H9 (cell line): Measurements from ENCODE around the gene TPPP2. TPM values are rescaled to one million over a fixed set of nuclear protein-coding genes. Genes with fewer than 3 reads are reported as not detected.

Source experiments
- DNase-seq: peaks from one replicate; pipeline ENCODE4 v3.0.0-alpha.2; 2017
- H2AFZ ChIP-seq: one replicate; pipeline ENCODE4 v1.6.1; 2013; ENCODE audit warnings: mild to moderate bottlenecking, low read length, control low read depth, moderate library complexity
- H2AK5ac ChIP-seq: 2 replicates; pipeline ENCODE4 v1.6.1; 2013; ENCODE audit warnings: low read length, control low read depth, mixed read lengths; ENCODE audit not compliant: insufficient read length
- H2BK120ac ChIP-seq: one replicate; pipeline ENCODE4 v1.6.1; 2013; ENCODE audit warnings: low read depth, mild to moderate bottlenecking, low read length, control low read depth, inconsistent platforms; ENCODE audit not compliant: poor library complexity, severe bottlenecking
- H2BK12ac ChIP-seq: 2 replicates; pipeline ENCODE4 v1.6.1; 2013; ENCODE audit warnings: low read length, control low read depth, mixed read lengths, low read depth; ENCODE audit not compliant: insufficient read length
- H2BK15ac ChIP-seq: 2 replicates; pipeline ENCODE4 v1.6.1; 2013; ENCODE audit warnings: low read depth, low read length, control low read depth
- H2BK20ac ChIP-seq: one replicate; pipeline ENCODE4 v1.6.1; 2013; ENCODE audit warnings: low read depth, mild to moderate bottlenecking, low read length, control low read depth, inconsistent platforms; ENCODE audit not compliant: poor library complexity, severe bottlenecking
- H2BK5ac ChIP-seq: 2 replicates; pipeline ENCODE4 v1.6.1; 2013; ENCODE audit warnings: low read length, control low read depth, mixed read lengths; ENCODE audit not compliant: insufficient read length
- H3K14ac ChIP-seq: 2 replicates; pipeline ENCODE4 v1.6.1; 2013; ENCODE audit warnings: low read length, control low read depth; ENCODE audit not compliant: insufficient read depth
- H3K18ac ChIP-seq: 2 replicates; pipeline ENCODE4 v1.6.1; 2013; ENCODE audit warnings: low read depth, mild to moderate bottlenecking, mixed read lengths, low read length, control low read depth; ENCODE audit not compliant: insufficient read length
- H3K23ac ChIP-seq: 2 replicates; pipeline ENCODE4 v1.6.1; 2013; ENCODE audit warnings: low read length, control low read depth, mixed read lengths, low read depth; ENCODE audit not compliant: insufficient read length
- H3K23me2 ChIP-seq: 2 replicates; pipeline ENCODE4 v1.6.1; 2013; ENCODE audit warnings: low read depth, mild to moderate bottlenecking, mixed read lengths, low read length, control low read depth; ENCODE audit not compliant: insufficient read length, poor library complexity, severe bottlenecking
- H3K27ac ChIP-seq: 2 replicates; pipeline ENCODE4 v1.5.1; 2013; ENCODE audit warnings: low read length, control low read depth, mixed read lengths, low read depth; ENCODE audit not compliant: insufficient read length
- H3K27me3 ChIP-seq: 2 replicates; pipeline ENCODE4 v1.6.1; 2013; ENCODE audit warnings: low read length, control low read depth, inconsistent platforms; ENCODE audit not compliant: insufficient read depth
- H3K4ac ChIP-seq: 2 replicates; pipeline ENCODE4 v1.6.1; 2013; ENCODE audit warnings: low read depth, mild to moderate bottlenecking, control low read depth, inconsistent platforms, low read length, moderate library complexity
- H3K4me1 ChIP-seq: 2 replicates; pipeline ENCODE4 v1.6.1; 2013; ENCODE audit warnings: low read length, control low read depth, inconsistent platforms; ENCODE audit not compliant: insufficient read depth
- H3K4me2 ChIP-seq: 2 replicates; pipeline ENCODE4 v1.6.1; 2013; ENCODE audit warnings: low read length, control low read depth, mixed read lengths; ENCODE audit not compliant: insufficient read length, insufficient read depth
- H3K56ac ChIP-seq: 2 replicates; pipeline ENCODE4 v1.6.1; 2013; ENCODE audit warnings: low read depth, mild to moderate bottlenecking, mixed read lengths, low read length, control low read depth; ENCODE audit not compliant: insufficient read length
- H3K79me1 ChIP-seq: 2 replicates; pipeline ENCODE4 v1.6.1; 2013; ENCODE audit warnings: low read depth, mild to moderate bottlenecking, moderate library complexity, low read length, control low read depth, inconsistent platforms; ENCODE audit not compliant: insufficient read depth, poor library complexity, severe bottlenecking
- H3K79me2 ChIP-seq: 2 replicates; pipeline ENCODE4 v1.6.1; 2013; ENCODE audit warnings: low read length, control low read depth, inconsistent platforms; ENCODE audit not compliant: insufficient read depth
- H3K9ac ChIP-seq: 2 replicates; pipeline ENCODE4 v1.6.1; 2013; ENCODE audit warnings: low read length, control low read depth, mixed read lengths; ENCODE audit not compliant: insufficient read length; ENCODE audit errors: extremely low read depth
- H3K9me3 ChIP-seq: one replicate; pipeline ENCODE4 v1.6.1; 2013; ENCODE audit warnings: low read depth, low read length, inconsistent platforms; ENCODE audit not compliant: control insufficient read depth
- H3T11ph ChIP-seq: one replicate; pipeline ENCODE4 v1.6.1; 2013; ENCODE audit warnings: mild to moderate bottlenecking, low read length, control low read depth, inconsistent platforms
- H4K20me1 ChIP-seq: one replicate; pipeline ENCODE4 v1.6.1; 2013; ENCODE audit not compliant: control insufficient read depth, insufficient read length, insufficient read depth
- H4K5ac ChIP-seq: 2 replicates; pipeline ENCODE4 v1.6.1; 2013; ENCODE audit warnings: low read depth, mild to moderate bottlenecking, mixed read lengths, low read length, control low read depth; ENCODE audit not compliant: insufficient read length
- H4K8ac ChIP-seq: replicated peaks from 2 replicates; pipeline ENCODE4 v1.6.1; 2013; ENCODE audit warnings: low read length, control low read depth, mixed read lengths, low read depth; ENCODE audit not compliant: insufficient read length
- H4K91ac ChIP-seq: 2 replicates; pipeline ENCODE4 v1.6.1; 2013; ENCODE audit warnings: low read depth, mild to moderate bottlenecking, moderate library complexity, mixed read lengths, low read length, control low read depth; ENCODE audit not compliant: insufficient read length
- H3K27ac Mint-ChIP-seq, 3 experiments: 2 replicates in 2 of 3; 3 replicates in 1 of 3; pipeline ENCODE4 v1.8.0; 2020 to 2021; ENCODE audit warnings: mixed read lengths in 3 of 3, mild to moderate bottlenecking in 1 of 3, moderate library complexity in 1 of 3
- H3K27me3 Mint-ChIP-seq: 2 replicates; pipeline ENCODE4 v1.8.0; 2021; ENCODE audit warnings: low read depth, mild to moderate bottlenecking, moderate library complexity, mixed read lengths
- H3K36me3 Mint-ChIP-seq, 3 experiments: 2 replicates in 2 of 3; 3 replicates in 1 of 3; pipeline ENCODE4 v1.8.0; 2020 to 2021; ENCODE audit warnings: low read depth in 3 of 3, mixed read lengths in 3 of 3; ENCODE audit not compliant: insufficient read depth in 1 of 3
- H3K4me1 Mint-ChIP-seq, 2 experiments: 2 replicates each; pipeline ENCODE4 v1.8.0; 2020; ENCODE audit warnings: mixed read lengths in 2 of 2
- H3K4me3 Mint-ChIP-seq, 2 experiments: 2 replicates in 1 of 2; 3 replicates in 1 of 2; pipeline ENCODE4 v1.8.0; 2020 to 2021; ENCODE audit warnings: mild to moderate bottlenecking in 2 of 2, mixed read lengths in 2 of 2, moderate library complexity in 1 of 2
- H3K9me3 Mint-ChIP-seq, 2 experiments: 2 replicates in 1 of 2; 3 replicates in 1 of 2; pipeline ENCODE4 v1.8.0; 2020; ENCODE audit warnings: mild to moderate bottlenecking in 2 of 2, mixed read lengths in 2 of 2, moderate library complexity in 1 of 2
- WGBS: extraction: QIAGEN DNeasy Blood & Tissue Kit; methylation state at CpG from one replicate; pipeline ENCODE4 v1.1.7; 2013; ENCODE audit warnings: missing lambda C conversion rate, low lambda C conversion rate, mixed read lengths; ENCODE audit not compliant: insufficient read length; ENCODE audit errors: extremely low coverage; 5-methylcytosine and 5-hydroxymethylcytosine counted together
- total RNA-seq: library from RNA; stranded (reverse); gene quantifications from 2 replicates; pipeline ENCODE4 v1.2.1, GENCODE V29; 2021
- TF ChIP-seq, protein P1 (sequence below): fragments of 200-600 bp; sonication (generic); conservative IDR thresholded peaks from 3 replicates; pipeline ENCODE4 v1.8.0; 2021; ENCODE audit warnings: antibody characterized with exemption, mild to moderate bottlenecking

TPPP2 gene
- total RNA-seq, 1 experiment from 2014 or later = not detected

DNA sequence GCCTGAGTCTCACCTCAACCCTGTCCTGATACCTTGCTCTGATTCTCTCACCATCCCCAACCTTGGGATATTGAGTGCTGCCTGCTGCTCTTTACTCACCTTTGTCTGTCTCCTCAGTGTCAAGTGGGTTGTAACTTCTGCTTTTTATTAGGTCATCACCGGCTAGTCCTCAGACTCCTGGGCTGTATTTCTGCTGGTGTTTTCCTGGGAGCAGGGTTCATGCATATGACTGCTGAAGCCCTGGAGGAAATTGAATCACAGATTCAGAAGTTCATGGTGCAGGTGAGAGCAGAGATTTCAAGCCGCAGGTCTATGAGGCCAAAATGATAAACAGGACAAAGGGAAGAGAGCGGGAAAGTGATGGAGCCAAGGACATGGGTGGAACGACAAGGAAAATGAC lies 30.4 kb upstream of the TPPP2 start:
- H3K9me3 Mint-ChIP-seq = no peaks in the 10 kb centered on the region
- Histone ChIP-seq H2BK120ac (no peak overlapping the region), H3K4me1 (no peaks in the 10 kb centered on the region), H3K4me2 (no peak overlapping the region), H4K8ac (no peak overlapping the region), H2BK15ac (no peak overlapping the region), H3K9ac (no peak overlapping the region), H2BK12ac (no peak overlapping the region), H3K23me2 (no peaks in the 10 kb centered on the region), H3K23ac (no peak overlapping the region), H2AFZ (no peak overlapping the region), H3K18ac (no peak overlapping the region), H2BK20ac (no peak overlapping the region), H3K79me1 (no peaks in the 10 kb centered on the region), H3K9me3 (no peaks in the 10 kb centered on the region), H3K79me2 (no peaks in the 10 kb centered on the region), H2BK5ac (no peak overlapping the region), H3T11ph (no peak overlapping the region), H3K27ac (no peak overlapping the region), H3K56ac (no peak overlapping the region), H4K20me1 (no peaks in the 10 kb centered on the region), H3K14ac (no peak overlapping the region), H4K91ac (no peak overlapping the region), H4K5ac (no peak overlapping the region), H2AK5ac (no peak overlapping the region), H3K27me3 (no peaks in the 10 kb centered on the region), H3K4ac (no peak overlapping the region)
- DNase-seq = no peak
- TF ChIP-seq, protein P1, sequence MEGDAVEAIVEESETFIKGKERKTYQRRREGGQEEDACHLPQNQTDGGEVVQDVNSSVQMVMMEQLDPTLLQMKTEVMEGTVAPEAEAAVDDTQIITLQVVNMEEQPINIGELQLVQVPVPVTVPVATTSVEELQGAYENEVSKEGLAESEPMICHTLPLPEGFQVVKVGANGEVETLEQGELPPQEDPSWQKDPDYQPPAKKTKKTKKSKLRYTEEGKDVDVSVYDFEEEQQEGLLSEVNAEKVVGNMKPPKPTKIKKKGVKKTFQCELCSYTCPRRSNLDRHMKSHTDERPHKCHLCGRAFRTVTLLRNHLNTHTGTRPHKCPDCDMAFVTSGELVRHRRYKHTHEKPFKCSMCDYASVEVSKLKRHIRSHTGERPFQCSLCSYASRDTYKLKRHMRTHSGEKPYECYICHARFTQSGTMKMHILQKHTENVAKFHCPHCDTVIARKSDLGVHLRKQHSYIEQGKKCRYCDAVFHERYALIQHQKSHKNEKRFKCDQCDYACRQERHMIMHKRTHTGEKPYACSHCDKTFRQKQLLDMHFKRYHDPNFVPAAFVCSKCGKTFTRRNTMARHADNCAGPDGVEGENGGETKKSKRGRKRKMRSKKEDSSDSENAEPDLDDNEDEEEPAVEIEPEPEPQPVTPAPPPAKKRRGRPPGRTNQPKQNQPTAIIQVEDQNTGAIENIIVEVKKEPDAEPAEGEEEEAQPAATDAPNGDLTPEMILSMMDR = no peak
- H3K4me3 Mint-ChIP-seq = no peak overlapping the region
- peaks cover 14 to 24% (median 22%) of the 10 kb centered on the region in 3 experiments; a peak in 5 of 7 replicates for H3K36me3 Mint-ChIP-seq
- peaks cover 17 to 19% of the 10 kb centered on the region in 2 experiments for H3K4me1 Mint-ChIP-seq
- WGBS = no CpG with 5 or more reads among the region's 4 CpGs
- no peaks in the 10 kb centered on the region; the same call in 1 of the 2 replicates for H3K27me3 Mint-ChIP-seq
- H3K27ac Mint-ChIP-seq = no peak overlapping the region
